ENCODE results near the gene PSMD8. TPM values are rescaled to one million over a fixed set of nuclear protein-coding genes. Genes with fewer than 3 reads are reported as not detected.

Gene PSMD8
- total and polyA plus RNA-seq, 2 donors (not counting 3 experiments of a cell fraction or from before 2014, with no cell fraction given) = 203 to 543 TPM

- TF ChIP-seq MAX (IDR thresholded peaks at IDR 0.05; ENCODE audit: insufficient read depth, insufficient read length) (no peak), FOS (IDR thresholded peaks at IDR 0.05; ENCODE audit: borderline replicate concordance, insufficient read depth, low read length) (no peak), GATA2 (IDR thresholded peaks at IDR 0.05; ENCODE audit: insufficient read depth, insufficient read length, low read depth, low read length) (no peak), POLR2A (IDR thresholded peaks at IDR 0.05; ENCODE audit: low read depth, low read length) (no peak), POLR2AphosphoS5 (IDR thresholded peaks at IDR 0.05; ENCODE audit: insufficient read depth, low read depth, low read length) (no peak)
- no peaks in the 10 kb centered on the region for H3K9me3 ChIP-seq (replicated peaks; ENCODE audit: control insufficient read depth, insufficient read depth, low read length)
- DNase-seq (ENCODE audit: low read depth, low spot score) (no peak), FAIRE-seq (no peak)
- dilution Hi-C loops (cut with MboI; ENCODE audit: extremely low pct_ligation_motif_present, low sequenced_read_pairs) = no loop called here
- H2AFZ ChIP-seq (ENCODE audit: low read depth, low read length) = no peak overlapping the region
- no peak overlapping the region for H3K27ac ChIP-seq (ENCODE audit: insufficient read depth, low read depth, low read length)
- no peaks in the 10 kb centered on the region for H3K9me1 ChIP-seq (replicated peaks; ENCODE audit: control insufficient read depth, extremely low read depth, insufficient read depth, low read length)
- no peak overlapping the region for H3K4me2 ChIP-seq (ENCODE audit: insufficient read depth, low read length)
- intact Hi-C loops (cut with micrococcal nuclease) = loop anchor here (5.0 to 10.0 kb wide), 2 partner anchors 163 to 300 kb away; no protein-coding TSS in a partner anchor
- BruUV-seq (replicated peaks) = no TSS peak
- H3K9ac ChIP-seq (replicated peaks; ENCODE audit: extremely low read depth, insufficient read depth, low read length) = no peak overlapping the region
- CTCF ChIA-PET = interaction anchor here (2.7 to 3.4 kb wide), 2 partner anchors 230 to 526 kb away, joined by 29 to 66 read pairs; partner anchors contain the start of genes MRPS12 and SARS2
- no peaks in the 10 kb centered on the region for H3K27me3 ChIP-seq (ENCODE audit: control insufficient read depth in 2 of 2, insufficient read depth in 2 of 2, low read length in 2 of 2)
- peaks cover 2% of the 10 kb centered on the region for H3K4me1 ChIP-seq (ENCODE audit: control insufficient read depth, extremely low read depth, insufficient read depth, low read length)
- no peaks in the 10 kb centered on the region for H3K79me2 ChIP-seq (ENCODE audit: control insufficient read depth, insufficient read depth, low read length)
- H3K4me3 ChIP-seq (replicated peaks in 1 of 3; ENCODE audit: insufficient read depth in 1 of 3, low read depth in 1 of 3, low read length in 3 of 3) = no peak overlapping the region
- POLR2A ChIA-PET = interaction anchor here (2.4 kb wide), 1 partner anchor 30 kb away, joined by 9 read pairs; the partner anchor contains the start of gene PSMD8
- H4K20me1 ChIP-seq (replicated peaks; ENCODE audit: control insufficient read depth, extremely low read depth, insufficient read depth, low read length) = no peaks in the 10 kb centered on the region
- H3K36me3 ChIP-seq (ENCODE audit: control insufficient read depth in 2 of 2, extremely low read depth in 1 of 2, insufficient read depth in 2 of 2, low read length in 2 of 2) = no peaks in the 10 kb centered on the region
Measured at GRCh38 chr19:38404858-38405257, 30.5 kb downstream of the PSMD8 start.

GRCh38 chr19:38405276-38405675, 30.9 kb downstream of the PSMD8 start:
- dilution Hi-C loops (cut with MboI; ENCODE audit: extremely low pct_ligation_motif_present, low sequenced_read_pairs) = no loop called here

More at GRCh38 chr19:38405276-38405675, 30.9 kb downstream of the PSMD8 start:
- no peak for DNase-seq (ENCODE audit: low read depth, low spot score)
- Histone ChIP-seq H3K27ac (ENCODE audit: insufficient read depth, low read depth, low read length) (no peak overlapping the region), H3K79me2 (ENCODE audit: control insufficient read depth, insufficient read depth, low read length) (no peaks in the 10 kb centered on the region), H3K9me1 (replicated peaks; ENCODE audit: control insufficient read depth, extremely low read depth, insufficient read depth, low read length) (no peaks in the 10 kb centered on the region), H3K4me2 (ENCODE audit: insufficient read depth, low read length) (no peak overlapping the region), H3K9ac (replicated peaks; ENCODE audit: extremely low read depth, insufficient read depth, low read length) (no peak overlapping the region), H3K4me1 (ENCODE audit: control insufficient read depth, extremely low read depth, insufficient read depth, low read length) (peaks cover 2% of the 10 kb centered on the region), H3K9me3 (replicated peaks; ENCODE audit: control insufficient read depth, insufficient read depth, low read length) (no peaks in the 10 kb centered on the region), H3K36me3 (ENCODE audit: control insufficient read depth in 2 of 2, extremely low read depth in 1 of 2, insufficient read depth in 2 of 2, low read length in 2 of 2) (no peaks in the 10 kb centered on the region), H2AFZ (ENCODE audit: low read depth, low read length) (no peak overlapping the region), H4K20me1 (replicated peaks; ENCODE audit: control insufficient read depth, extremely low read depth, insufficient read depth, low read length) (no peaks in the 10 kb centered on the region), H3K4me3 (replicated peaks in 1 of 3; ENCODE audit: insufficient read depth in 1 of 3, low read depth in 1 of 3, low read length in 3 of 3) (no peak overlapping the region), H3K27me3 (ENCODE audit: control insufficient read depth in 2 of 2, insufficient read depth in 2 of 2, low read length in 2 of 2) (no peaks in the 10 kb centered on the region)
- no peak for TF ChIP-seq MAX (IDR thresholded peaks at IDR 0.05; ENCODE audit: insufficient read depth, insufficient read length)
- no peak for TF ChIP-seq JUN (IDR thresholded peaks at IDR 0.05; ENCODE audit: borderline replicate concordance, insufficient read depth, insufficient read length, low read depth)
- no peak for TF ChIP-seq POLR2AphosphoS5 (IDR thresholded peaks at IDR 0.05; ENCODE audit: insufficient read depth, low read depth, low read length)
- no peak for TF ChIP-seq CTCF (IDR thresholded peaks at IDR 0.05; ENCODE audit: extremely low read depth in 1 of 2, insufficient read depth in 1 of 2, low read depth in 1 of 2, low read length in 2 of 2)
- TF ChIP-seq EZH2 (IDR thresholded peaks at IDR 0.05; ENCODE audit: borderline replicate concordance, low read depth, low read length, severe bottlenecking) = no peak
- TF ChIP-seq POLR2A (IDR thresholded peaks at IDR 0.05; ENCODE audit: low read depth, low read length) = no peak
- TF ChIP-seq MYC (IDR thresholded peaks at IDR 0.05; ENCODE audit: low read depth, low read length) = no peak
- no peak for TF ChIP-seq FOS (IDR thresholded peaks at IDR 0.05; ENCODE audit: borderline replicate concordance, insufficient read depth, low read length)
- no peak for TF ChIP-seq GATA2 (IDR thresholded peaks at IDR 0.05; ENCODE audit: insufficient read depth, insufficient read length, low read depth, low read length)
- ChIA-PET CTCF (interaction anchor here (3.4 kb wide), 1 partner anchor 229 kb away, joined by 66 read pairs; no protein-coding TSS in a partner anchor), POLR2A (no interaction called here)
- no peak for FAIRE-seq
- intact Hi-C loops (cut with micrococcal nuclease) = loop anchor here (10.0 kb wide), 1 partner anchor 300 kb away; no protein-coding TSS in a partner anchor
- BruUV-seq (replicated peaks) = no TSS peak
